WTC11 (cell line): ENCODE data around the gene SHC2. TPM values are rescaled to one million over a fixed set of nuclear protein-coding genes. Genes with fewer than 3 reads are reported as not detected.

Experiments
- ATAC-seq: fragments of 200-7000 bp; cut with Tn5 transposase; 2 replicates; pipeline ENCODE4 v1.10.0; 2021; ENCODE audit warnings: mild to moderate bottlenecking, moderate library complexity
- CTCF ChIA-PET: fragments of 300-600 bp; sonication (Branson Sonifier 250); formaldehyde crosslinking; loops from one replicate; lab custom pipeline; 2021; ENCODE audit warnings: antibody characterized with exemption; lab: Charles Lee
- POLR2A ChIA-PET: fragments of 350-600 bp; sonication (Branson Sonifier 250); formaldehyde crosslinking; loops from one replicate; lab custom pipeline; 2021; ENCODE audit warnings: antibody characterized with exemption; lab: Charles Lee
- DNase-seq: peaks from one replicate; pipeline ENCODE4 v3.0.0; 2021; ENCODE audit warnings: low spot score
- H3K27ac Mint-ChIP-seq: 2 replicates; pipeline ENCODE4 v1.8.0; 2021; ENCODE audit warnings: mixed read lengths
- H3K27me3 Mint-ChIP-seq: 2 replicates; pipeline ENCODE4 v1.8.0; 2021; ENCODE audit warnings: low read depth, mild to moderate bottlenecking, moderate library complexity, mixed read lengths
- H3K36me3 Mint-ChIP-seq: 2 replicates; pipeline ENCODE4 v1.8.0; 2021; ENCODE audit warnings: mixed read lengths
- H3K4me1 Mint-ChIP-seq: 2 replicates; pipeline ENCODE4 v1.8.0; 2022; ENCODE audit warnings: mixed read lengths
- H3K4me3 Mint-ChIP-seq: 2 replicates; pipeline ENCODE4 v1.8.0; 2021; ENCODE audit warnings: mild to moderate bottlenecking, moderate library complexity, mixed read lengths
- H3K9me3 Mint-ChIP-seq: 2 replicates; pipeline ENCODE4 v1.8.0; 2021; ENCODE audit warnings: mixed read lengths
- CREM ChIP-seq: sonication (generic); formaldehyde crosslinking; IDR thresholded peaks from 2 replicates; pipeline ENCODE4 v1.8.1; 2022; ENCODE audit warnings: mild to moderate bottlenecking, missing genetic modification reagents, moderate library complexity
- E2F1 ChIP-seq: sonication (generic); formaldehyde crosslinking; IDR thresholded peaks from 2 replicates; pipeline ENCODE4 v1.8.0; 2022; ENCODE audit warnings: mild to moderate bottlenecking, missing genetic modification reagents
- EMX1 ChIP-seq: fragments of 250-450 bp; sonication (Bioruptor Pico); IDR thresholded peaks from 2 replicates; pipeline ENCODE4 v1.8.0; 2021; ENCODE audit warnings: mild to moderate bottlenecking
- FOXJ3 ChIP-seq: sonication (generic); formaldehyde crosslinking; IDR thresholded peaks from 2 replicates; pipeline ENCODE4 v1.9.0; 2021; ENCODE audit warnings: missing genetic modification reagents, mild to moderate bottlenecking, borderline replicate concordance
- GRHL2 ChIP-seq: fragments of 250-450 bp; sonication (Bioruptor Pico); IDR thresholded peaks from 2 replicates; pipeline ENCODE4 v1.8.0; 2022; ENCODE audit warnings: mild to moderate bottlenecking, moderate library complexity; ENCODE audit not compliant: insufficient replicate concordance, severe bottlenecking
- IRF1 ChIP-seq: sonication (generic); formaldehyde crosslinking; IDR thresholded peaks from 2 replicates; pipeline ENCODE4 v1.8.0; 2023; ENCODE audit warnings: missing genetic modification reagents
- KAT7 ChIP-seq: sonication (generic); formaldehyde crosslinking; IDR thresholded peaks from 2 replicates; pipeline ENCODE4 v1.8.1; 2023; ENCODE audit warnings: missing genetic modification reagents, mild to moderate bottlenecking, borderline replicate concordance
- MXD4 ChIP-seq: fragments of 250-450 bp; sonication (Bioruptor Pico); IDR thresholded peaks from 2 replicates; pipeline ENCODE4 v1.8.0; 2021; ENCODE audit warnings: mild to moderate bottlenecking, moderate library complexity, borderline replicate concordance
- NFATC4 ChIP-seq: fragments of 250-450 bp; sonication (Bioruptor Pico); IDR thresholded peaks from 2 replicates; pipeline ENCODE4 v1.9.0; 2021; ENCODE audit warnings: mild to moderate bottlenecking
- NFYB ChIP-seq: sonication (generic); formaldehyde crosslinking; conservative IDR thresholded peaks from 2 replicates; pipeline ENCODE4 v1.8.0; 2022; ENCODE audit warnings: low read depth, missing genetic modification reagents
- PRRX2 ChIP-seq: fragments of 250-450 bp; sonication (Bioruptor Pico); IDR thresholded peaks from 2 replicates; pipeline ENCODE4 v1.8.0; 2021; ENCODE audit warnings: mild to moderate bottlenecking
- RORB ChIP-seq: fragments of 250-450 bp; sonication (Bioruptor Pico); IDR thresholded peaks from 2 replicates; pipeline ENCODE4 v1.9.0; 2021; ENCODE audit warnings: mild to moderate bottlenecking
- USF1 ChIP-seq: sonication (generic); formaldehyde crosslinking; IDR thresholded peaks from 2 replicates; pipeline ENCODE4 v1.8.0; 2022; ENCODE audit warnings: mild to moderate bottlenecking, missing genetic modification reagents
- USF2 ChIP-seq: sonication (generic); formaldehyde crosslinking; IDR thresholded peaks from 2 replicates; pipeline ENCODE4 v1.8.1; 2023; ENCODE audit warnings: mild to moderate bottlenecking, missing genetic modification reagents, moderate library complexity
- ZBTB43 ChIP-seq: sonication (generic); formaldehyde crosslinking; IDR thresholded peaks from 2 replicates; pipeline ENCODE4 v1.8.1; 2023; ENCODE audit warnings: mild to moderate bottlenecking, missing genetic modification reagents
- ZNF396 ChIP-seq: fragments of 250-450 bp; sonication (Bioruptor Pico); IDR thresholded peaks from 2 replicates; pipeline ENCODE4 v1.8.0; 2021; ENCODE audit warnings: mild to moderate bottlenecking, moderate library complexity, borderline replicate concordance
- ZNF416 ChIP-seq: fragments of 250-450 bp; sonication (Bioruptor Pico); IDR thresholded peaks from 2 replicates; pipeline ENCODE4 v1.9.0; 2021; ENCODE audit warnings: mild to moderate bottlenecking, inconsistent platforms
- ZSCAN18 ChIP-seq: fragments of 250-450 bp; sonication (Bioruptor Pico); IDR thresholded peaks from 2 replicates; pipeline ENCODE4 v2.1.2; 2022; ENCODE audit warnings: mild to moderate bottlenecking, moderate library complexity
- total RNA-seq: library from RNA; stranded (reverse); gene quantifications from 3 replicates; pipeline ENCODE4 v1.2.3, GENCODE V29; 2021
- TF ChIP-seq, protein P1 (sequence below): sonication (generic); formaldehyde crosslinking; conservative IDR thresholded peaks from 2 replicates; pipeline ENCODE4 v1.8.1; 2023; ENCODE audit warnings: mild to moderate bottlenecking, low read depth, missing genetic modification reagents, moderate library complexity
- TF ChIP-seq, protein P2 (sequence below): sonication (generic); formaldehyde crosslinking; IDR thresholded peaks from 2 replicates; pipeline ENCODE4 v1.8.1; 2022; ENCODE audit warnings: mild to moderate bottlenecking, missing genetic modification reagents, moderate library complexity, borderline replicate concordance
- TF ChIP-seq, protein P3 (sequence below): sonication (generic); formaldehyde crosslinking; IDR thresholded peaks from 2 replicates; pipeline ENCODE4 v1.8.0; 2023; ENCODE audit warnings: mild to moderate bottlenecking, missing genetic modification reagents

The SHC2 gene
- total RNA-seq, 1 experiment from 2014 or later: 8.4 TPM

GRCh38 chr19:437041-437440, 23.8 kb downstream of the SHC2 start:
- 0 out of 2 replicates have a peak, but pooled peaks cover 7% of the 10 kb centered on the region for H3K36me3 Mint-ChIP-seq
- no peaks in the 10 kb centered on the region; the same call in 1 of the 2 replicates for H3K4me1 Mint-ChIP-seq
- TF ChIP-seq, protein P1, sequence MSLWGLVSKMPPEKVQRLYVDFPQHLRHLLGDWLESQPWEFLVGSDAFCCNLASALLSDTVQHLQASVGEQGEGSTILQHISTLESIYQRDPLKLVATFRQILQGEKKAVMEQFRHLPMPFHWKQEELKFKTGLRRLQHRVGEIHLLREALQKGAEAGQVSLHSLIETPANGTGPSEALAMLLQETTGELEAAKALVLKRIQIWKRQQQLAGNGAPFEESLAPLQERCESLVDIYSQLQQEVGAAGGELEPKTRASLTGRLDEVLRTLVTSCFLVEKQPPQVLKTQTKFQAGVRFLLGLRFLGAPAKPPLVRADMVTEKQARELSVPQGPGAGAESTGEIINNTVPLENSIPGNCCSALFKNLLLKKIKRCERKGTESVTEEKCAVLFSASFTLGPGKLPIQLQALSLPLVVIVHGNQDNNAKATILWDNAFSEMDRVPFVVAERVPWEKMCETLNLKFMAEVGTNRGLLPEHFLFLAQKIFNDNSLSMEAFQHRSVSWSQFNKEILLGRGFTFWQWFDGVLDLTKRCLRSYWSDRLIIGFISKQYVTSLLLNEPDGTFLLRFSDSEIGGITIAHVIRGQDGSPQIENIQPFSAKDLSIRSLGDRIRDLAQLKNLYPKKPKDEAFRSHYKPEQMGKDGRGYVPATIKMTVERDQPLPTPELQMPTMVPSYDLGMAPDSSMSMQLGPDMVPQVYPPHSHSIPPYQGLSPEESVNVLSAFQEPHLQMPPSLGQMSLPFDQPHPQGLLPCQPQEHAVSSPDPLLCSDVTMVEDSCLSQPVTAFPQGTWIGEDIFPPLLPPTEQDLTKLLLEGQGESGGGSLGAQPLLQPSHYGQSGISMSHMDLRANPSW (CRISPR knock-in tag): no peak
- TF ChIP-seq NFYB (CRISPR knock-in tag) (no peak), ZNF416 (CRISPR knock-in tag) (no peak), USF2 (no peak), FOXJ3 (no peak), IRF1 (CRISPR knock-in tag) (no peak), NFATC4 (no peak), MXD4 (no peak)
- TF ChIP-seq, protein P2, sequence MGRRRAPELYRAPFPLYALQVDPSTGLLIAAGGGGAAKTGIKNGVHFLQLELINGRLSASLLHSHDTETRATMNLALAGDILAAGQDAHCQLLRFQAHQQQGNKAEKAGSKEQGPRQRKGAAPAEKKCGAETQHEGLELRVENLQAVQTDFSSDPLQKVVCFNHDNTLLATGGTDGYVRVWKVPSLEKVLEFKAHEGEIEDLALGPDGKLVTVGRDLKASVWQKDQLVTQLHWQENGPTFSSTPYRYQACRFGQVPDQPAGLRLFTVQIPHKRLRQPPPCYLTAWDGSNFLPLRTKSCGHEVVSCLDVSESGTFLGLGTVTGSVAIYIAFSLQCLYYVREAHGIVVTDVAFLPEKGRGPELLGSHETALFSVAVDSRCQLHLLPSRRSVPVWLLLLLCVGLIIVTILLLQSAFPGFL: no peak
- TF ChIP-seq, protein P3, sequence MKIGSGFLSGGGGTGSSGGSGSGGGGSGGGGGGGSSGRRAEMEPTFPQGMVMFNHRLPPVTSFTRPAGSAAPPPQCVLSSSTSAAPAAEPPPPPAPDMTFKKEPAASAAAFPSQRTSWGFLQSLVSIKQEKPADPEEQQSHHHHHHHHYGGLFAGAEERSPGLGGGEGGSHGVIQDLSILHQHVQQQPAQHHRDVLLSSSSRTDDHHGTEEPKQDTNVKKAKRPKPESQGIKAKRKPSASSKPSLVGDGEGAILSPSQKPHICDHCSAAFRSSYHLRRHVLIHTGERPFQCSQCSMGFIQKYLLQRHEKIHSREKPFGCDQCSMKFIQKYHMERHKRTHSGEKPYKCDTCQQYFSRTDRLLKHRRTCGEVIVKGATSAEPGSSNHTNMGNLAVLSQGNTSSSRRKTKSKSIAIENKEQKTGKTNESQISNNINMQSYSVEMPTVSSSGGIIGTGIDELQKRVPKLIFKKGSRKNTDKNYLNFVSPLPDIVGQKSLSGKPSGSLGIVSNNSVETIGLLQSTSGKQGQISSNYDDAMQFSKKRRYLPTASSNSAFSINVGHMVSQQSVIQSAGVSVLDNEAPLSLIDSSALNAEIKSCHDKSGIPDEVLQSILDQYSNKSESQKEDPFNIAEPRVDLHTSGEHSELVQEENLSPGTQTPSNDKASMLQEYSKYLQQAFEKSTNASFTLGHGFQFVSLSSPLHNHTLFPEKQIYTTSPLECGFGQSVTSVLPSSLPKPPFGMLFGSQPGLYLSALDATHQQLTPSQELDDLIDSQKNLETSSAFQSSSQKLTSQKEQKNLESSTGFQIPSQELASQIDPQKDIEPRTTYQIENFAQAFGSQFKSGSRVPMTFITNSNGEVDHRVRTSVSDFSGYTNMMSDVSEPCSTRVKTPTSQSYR (CRISPR knock-in tag): no peak
- CTCF ChIA-PET: no interaction called here
- H3K27ac Mint-ChIP-seq: 0 out of 2 replicates have a peak overlapping the region, but pooled peaks have one; percentile 12
- POLR2A ChIA-PET: no interaction called here
- DNase-seq (no peak), ATAC-seq (no peak)
- no peaks in the 10 kb centered on the region for H3K27me3 Mint-ChIP-seq
- H3K9me3 Mint-ChIP-seq: peaks cover 4% of the 10 kb centered on the region
- no peak overlapping the region for H3K4me3 Mint-ChIP-seq

DNA sequence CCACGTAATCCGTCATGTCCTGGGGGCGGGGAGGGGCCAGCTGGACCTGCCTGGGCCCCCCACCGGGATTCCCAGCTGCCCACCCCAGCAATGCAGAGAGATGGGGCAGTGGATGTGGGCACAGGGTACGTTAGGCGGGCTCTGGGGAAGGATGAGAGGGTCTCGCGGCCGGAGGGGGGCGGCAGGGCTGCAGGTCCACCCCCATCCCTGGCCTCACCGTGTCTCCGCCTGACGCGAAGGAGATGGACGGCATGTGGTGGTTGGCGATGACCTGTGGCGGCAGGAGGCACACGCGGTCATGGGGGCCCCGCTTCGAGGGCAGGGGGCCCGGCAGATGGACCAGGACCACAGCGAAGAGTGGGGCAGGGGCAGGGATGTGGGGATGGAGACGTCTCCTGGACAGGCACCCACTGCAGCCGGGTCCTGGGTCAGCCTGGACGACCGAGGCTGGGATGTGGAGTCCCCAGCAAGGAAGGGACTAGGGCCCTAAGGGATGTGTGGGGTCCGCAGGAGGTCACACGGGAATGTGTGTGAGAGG, 24.4 kb downstream of the SHC2 start:
- Mint-ChIP-seq H3K36me3 (0 out of 2 replicates have a peak, but pooled peaks cover 1% of the 10 kb centered on the region), H3K4me1 (no peaks in the 10 kb centered on the region; the same call in 1 of the 2 replicates), H3K27ac (no peak overlapping the region), H3K27me3 (no peaks in the 10 kb centered on the region), H3K4me3 (no peak overlapping the region), H3K9me3 (no peaks in the 10 kb centered on the region)
- ChIA-PET POLR2A (no interaction called here), CTCF (no interaction called here)
- ATAC-seq: no peak
- no peak for DNase-seq
- no peak for TF ChIP-seq ZSCAN18
- no peak for TF ChIP-seq USF1 (CRISPR knock-in tag)
- no peak for TF ChIP-seq E2F1 (CRISPR knock-in tag)
- TF ChIP-seq ZBTB43 (CRISPR knock-in tag): no peak
- TF ChIP-seq EMX1 (CRISPR knock-in tag): no peak
- no peak for TF ChIP-seq KAT7
- TF ChIP-seq, protein P2: no peak
- no peak for TF ChIP-seq RORB (CRISPR knock-in tag)
- no peak for TF ChIP-seq PRRX2 (CRISPR knock-in tag)
- no peak for TF ChIP-seq ZNF396 (CRISPR knock-in tag)
- no peak for TF ChIP-seq GRHL2 (CRISPR knock-in tag)
- no peak for TF ChIP-seq CREM (CRISPR knock-in tag)
